ENCODE results near the gene ENTPD6.

ENTPD6 gene

GRCh38 chr20:25195014-25195961 is at the start of gene ENTPD6:
Gene ENTPD6 (plus strand): TSS chr20:25195712. CDS start chr20:25206537, 10,825 bp downstream.
- TF ChIP-seq TCF4 (CRISPR knock-in tag; IDR thresholded peaks at IDR 0.05; ENCODE audit: borderline replicate concordance) (no peak), ZNF8 (CRISPR knock-in tag; IDR thresholded peaks at IDR 0.05) (no peak), ZNF565 (CRISPR knock-in tag; conservative IDR thresholded peaks at IDR 0.05; ENCODE audit: low read depth) (no peak), ZNF70 (CRISPR knock-in tag; IDR thresholded peaks at IDR 0.05) (no peak)
- peak; percentile 84 for ATAC-seq

DNA sequence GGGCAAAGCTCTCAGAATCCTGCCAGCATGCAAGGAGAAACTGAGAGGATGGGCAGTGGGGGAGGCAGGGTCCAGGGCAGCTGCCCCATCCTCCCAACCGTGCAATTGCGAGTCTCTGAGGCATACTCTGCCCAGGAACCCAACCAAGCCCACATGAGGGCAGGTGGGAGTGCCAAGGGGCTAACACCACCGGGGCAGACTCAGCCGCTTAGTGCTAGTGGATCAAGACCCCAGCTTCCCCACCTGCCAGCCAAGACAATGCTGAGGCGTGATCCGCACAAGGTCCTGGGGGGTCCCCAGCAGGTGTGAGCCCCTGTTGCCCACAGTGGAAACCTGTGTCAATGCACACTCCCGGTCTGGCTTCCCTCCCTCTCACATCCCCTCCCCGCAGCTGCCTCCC is 48.5 kb upstream of the ENTPD6 start:
- no peak for ATAC-seq
- TF ChIP-seq ZC3H10 (CRISPR knock-in tag; IDR thresholded peaks at IDR 0.05), result no peak
- no peak for TF ChIP-seq ZFP3 (CRISPR knock-in tag; IDR thresholded peaks at IDR 0.05)
- TF ChIP-seq TCF4 (CRISPR knock-in tag; IDR thresholded peaks at IDR 0.05; ENCODE audit: borderline replicate concordance), result no peak
- TF ChIP-seq OSR1 (CRISPR knock-in tag; IDR thresholded peaks at IDR 0.05), result no peak
- TF ChIP-seq GLIS3 (CRISPR knock-in tag; IDR thresholded peaks at IDR 0.05), result no peak

DNA sequence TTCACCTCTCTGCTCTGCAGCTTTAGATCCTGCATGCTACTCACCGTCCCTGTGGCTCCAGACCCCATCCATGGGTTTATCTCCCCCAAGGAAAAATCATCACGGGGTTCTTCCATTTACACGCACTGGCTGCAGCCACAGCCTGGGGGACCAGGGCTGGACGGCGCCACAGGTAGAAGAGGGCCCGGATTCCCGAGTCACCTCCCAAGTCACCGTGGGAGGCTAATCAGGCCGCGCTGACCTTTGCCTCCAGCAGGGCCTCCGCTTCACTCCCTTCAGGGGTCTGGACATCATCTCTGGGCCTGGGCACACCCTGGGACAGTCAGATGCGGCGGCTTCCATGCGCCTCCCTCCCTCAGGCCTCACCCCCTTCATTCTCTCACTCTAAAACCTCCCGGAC is 47.8 kb upstream of the ENTPD6 start:
- TF ChIP-seq, protein P1, sequence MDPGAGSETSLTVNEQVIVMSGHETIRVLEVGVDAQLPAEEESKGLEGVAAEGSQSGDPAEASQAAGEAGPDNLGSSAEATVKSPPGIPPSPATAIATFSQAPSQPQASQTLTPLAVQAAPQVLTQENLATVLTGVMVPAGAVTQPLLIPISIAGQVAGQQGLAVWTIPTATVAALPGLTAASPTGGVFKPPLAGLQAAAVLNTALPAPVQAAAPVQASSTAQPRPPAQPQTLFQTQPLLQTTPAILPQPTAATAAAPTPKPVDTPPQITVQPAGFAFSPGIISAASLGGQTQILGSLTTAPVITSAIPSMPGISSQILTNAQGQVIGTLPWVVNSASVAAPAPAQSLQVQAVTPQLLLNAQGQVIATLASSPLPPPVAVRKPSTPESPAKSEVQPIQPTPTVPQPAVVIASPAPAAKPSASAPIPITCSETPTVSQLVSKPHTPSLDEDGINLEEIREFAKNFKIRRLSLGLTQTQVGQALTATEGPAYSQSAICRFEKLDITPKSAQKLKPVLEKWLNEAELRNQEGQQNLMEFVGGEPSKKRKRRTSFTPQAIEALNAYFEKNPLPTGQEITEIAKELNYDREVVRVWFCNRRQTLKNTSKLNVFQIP (CRISPR knock-in tag; IDR thresholded peaks at IDR 0.05; ENCODE audit: borderline replicate concordance, low read depth), result no peak
- no peak for TF ChIP-seq ARNTL (CRISPR knock-in tag; IDR thresholded peaks at IDR 0.05; ENCODE audit: borderline replicate concordance, low read depth)
- TF ChIP-seq TCF4 (CRISPR knock-in tag; IDR thresholded peaks at IDR 0.05; ENCODE audit: borderline replicate concordance), result no peak
- no peak for TF ChIP-seq ZC3H10 (CRISPR knock-in tag; IDR thresholded peaks at IDR 0.05)
- TF ChIP-seq ZFP30 (CRISPR knock-in tag; IDR thresholded peaks at IDR 0.05), result no peak
- ATAC-seq, result no peak

DNA sequence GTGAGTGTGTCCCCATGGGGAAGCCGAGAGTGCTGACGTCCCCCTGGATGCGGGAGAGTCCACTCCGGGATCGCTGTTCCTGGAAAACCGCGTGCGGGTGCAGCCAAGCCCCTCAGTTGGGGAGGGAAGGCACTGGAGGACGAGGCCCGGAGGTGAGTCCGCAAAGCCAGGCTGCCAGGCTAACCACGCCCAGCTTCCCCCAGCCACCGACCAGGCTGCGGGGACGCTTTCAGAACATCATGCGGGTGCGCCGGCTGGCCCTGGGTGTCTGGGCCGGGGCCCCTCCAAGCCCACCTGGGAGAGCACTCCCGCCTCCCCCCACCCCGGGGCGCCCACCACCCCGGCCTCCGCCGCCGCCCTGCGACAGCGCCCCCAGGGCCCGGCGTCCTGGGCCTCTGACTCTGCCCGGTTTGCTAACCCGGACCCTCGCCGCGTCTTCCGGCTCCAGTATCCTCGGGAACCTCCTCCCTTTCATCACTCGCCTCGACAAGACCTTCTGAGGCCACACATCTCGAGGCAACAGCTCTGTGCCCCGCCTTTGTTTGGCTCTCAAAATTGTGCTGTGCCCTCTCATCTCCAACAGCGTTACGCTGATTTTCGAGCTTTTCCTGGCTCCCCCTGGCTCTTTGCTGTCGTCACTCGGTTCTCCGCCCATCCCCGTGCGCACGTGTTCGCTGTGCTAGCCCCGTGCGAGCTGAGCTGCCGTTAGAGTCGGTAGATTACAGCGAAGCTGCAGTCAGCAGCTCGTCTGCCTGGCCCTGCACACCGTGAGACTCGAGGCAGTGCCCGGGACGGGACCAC is 47.1 kb upstream of the ENTPD6 start:
- peak; percentile 27; the same call in 1 of the 3 replicates for ATAC-seq
- TF ChIP-seq ARNTL (CRISPR knock-in tag; IDR thresholded peaks at IDR 0.05; ENCODE audit: borderline replicate concordance, low read depth) (no peak), BACH2 (CRISPR knock-in tag; IDR thresholded peaks at IDR 0.05; ENCODE audit: borderline replicate concordance) (no peak), ESRRG (CRISPR knock-in tag; IDR thresholded peaks at IDR 0.05) (no peak), ZC3H10 (CRISPR knock-in tag; IDR thresholded peaks at IDR 0.05) (no peak), TSHZ2 (CRISPR knock-in tag; IDR thresholded peaks at IDR 0.05) (no peak), CSDC2 (CRISPR knock-in tag; IDR thresholded peaks at IDR 0.05) (no peak), OSR1 (CRISPR knock-in tag; IDR thresholded peaks at IDR 0.05) (no peak), SNAI2 (CRISPR knock-in tag; IDR thresholded peaks at IDR 0.05) (no peak), GLIS3 (CRISPR knock-in tag; IDR thresholded peaks at IDR 0.05) (no peak)
- TF ChIP-seq, protein P1 (CRISPR knock-in tag; IDR thresholded peaks at IDR 0.05; ENCODE audit: borderline replicate concordance, low read depth), result no peak
